A549 (cell line): ENCODE data around the gene SLC6A19. TPM values are rescaled to one million over a fixed set of nuclear protein-coding genes. Genes with fewer than 3 reads are reported as not detected.

ENCODE experiments used
- ATAC-seq, 2 experiments: fragments of 200-7000 bp in 1 of 2; fragments of >200 bp in 1 of 2; cut with Nextera tagmentation in 1 of 2; cut with Tn5 transposase in 1 of 2; 3 replicates each; pipeline versions ENCODE4 v1.8.0 to v1.9.1; 2018 to 2020; ENCODE audit warnings: mild to moderate bottlenecking in 1 of 2, moderate library complexity in 1 of 2
- CTCF ChIA-PET: fragments of 300-600 bp; sonication (Branson Sonifier 250); formaldehyde crosslinking; extraction: SDS; loops from one replicate; lab custom pipeline; 2021; ENCODE audit warnings: antibody characterized with exemption, inconsistent platforms; lab: Yijun Ruan, JAX
- POLR2A ChIA-PET: fragments of 350-600 bp; formaldehyde crosslinking; extraction: SDS; loops from one replicate; lab custom pipeline; 2021; ENCODE audit warnings: antibody characterized with exemption, inconsistent platforms; lab: Yijun Ruan, JAX
- DNase-seq, 2 experiments: peaks; one replicate each; pipeline versions ENCODE4 v3.0.0 to v3.0.0-alpha.2; 2011 to 2016; ENCODE audit warnings: low read depth in 1 of 2, low spot score in 1 of 2
- FAIRE-seq: peaks from 2 replicates; lab custom pipeline; 2011; peaks lifted over from hg19 to GRCh38; lab: Jason Lieb, UNC
- H3K27ac ChIP-seq, 2 experiments: fragments of >200 bp; sonication (Bioruptor Twin); formaldehyde crosslinking; 3 replicates each; pipeline ENCODE4 v1.5.1; 2016 to 2017
- H3K4me1 ChIP-seq: fragments of >200 bp; sonication (Bioruptor Twin); formaldehyde crosslinking; 3 replicates; pipeline ENCODE4 v1.6.1; 2016
- H3K4me2 ChIP-seq: fragments of >200 bp; sonication (Bioruptor Twin); formaldehyde crosslinking; 3 replicates; pipeline ENCODE4 v1.6.1; 2016
- H3K4me3 ChIP-seq: fragments of >200 bp; sonication (Bioruptor Twin); formaldehyde crosslinking; 3 replicates; pipeline ENCODE4 v1.5.1; 2016
- H3K9me3 ChIP-seq: fragments of >200 bp; sonication (Bioruptor Twin); formaldehyde crosslinking; 3 replicates; pipeline ENCODE4 v1.6.1; 2016
- CEBPB ChIP-seq, 2 experiments: fragments of >200 bp in 1 of 2; sonication (Bioruptor Twin) in 1 of 2; formaldehyde crosslinking in 1 of 2; IDR thresholded peaks; 2 replicates each; pipeline ENCODE4 v1.6.1; 2012 to 2016
- CHD4 ChIP-seq: fragments of 200-600 bp; sonication (generic); IDR thresholded peaks from 2 replicates; pipeline ENCODE4 v1.6.1; 2016; ENCODE audit warnings: antibody characterized with exemption, mild to moderate bottlenecking, borderline replicate concordance
- ESRRA ChIP-seq: fragments of 150-350 bp; IDR thresholded peaks from 2 replicates; pipeline ENCODE4 v1.6.1; 2014; ENCODE audit warnings: mild to moderate bottlenecking, low read length, borderline replicate concordance
- GATA3 ChIP-seq: IDR thresholded peaks from 2 replicates; pipeline ENCODE4 v1.6.1; 2012; ENCODE audit warnings: borderline replicate concordance
- HOXB5 ChIP-seq: fragments of 250-450 bp; sonication (Bioruptor Pico); IDR thresholded peaks from 2 replicates; pipeline ENCODE4 v1.5.0; 2020; ENCODE audit warnings: mild to moderate bottlenecking, moderate library complexity
- KDM5A ChIP-seq: fragments of 200-600 bp; sonication (generic); IDR thresholded peaks from 2 replicates; pipeline ENCODE4 v1.6.1; 2016; ENCODE audit warnings: antibody characterized with exemption, mild to moderate bottlenecking
- PHF8 ChIP-seq: fragments of 200-600 bp; sonication (generic); IDR thresholded peaks from 2 replicates; pipeline ENCODE4 v1.6.1; 2016; ENCODE audit warnings: low read depth, mild to moderate bottlenecking, antibody characterized with exemption, moderate library complexity, borderline replicate concordance
- POLR2AphosphoS2 ChIP-seq: conservative IDR thresholded peaks from 2 replicates; pipeline ENCODE4 v1.6.1; 2012; ENCODE audit warnings: low read length, improper control_type of control experiment, inconsistent platforms
- RAD21 ChIP-seq, 2 experiments: fragments of >200 bp in 1 of 2; sonication (Bioruptor Twin) in 1 of 2; formaldehyde crosslinking in 1 of 2; IDR thresholded peaks in 1 of 2; conservative IDR thresholded peaks in 1 of 2; 2 replicates in 1 of 2; 3 replicates in 1 of 2; pipeline ENCODE4 v1.6.1; 2012 to 2018; ENCODE audit warnings: inconsistent platforms in 1 of 2
- RARB ChIP-seq: fragments of 250-450 bp; sonication (Bioruptor Pico); IDR thresholded peaks from 2 replicates; pipeline ENCODE4 v1.8.0; 2021; ENCODE audit warnings: mild to moderate bottlenecking, moderate library complexity
- SMC3 ChIP-seq: fragments of >200 bp; sonication (Bioruptor Twin); formaldehyde crosslinking; IDR thresholded peaks from 3 replicates; pipeline ENCODE4 v1.6.1; 2018; ENCODE audit warnings: inconsistent platforms
- ZNF302 ChIP-seq: fragments of 250-450 bp; sonication (Bioruptor Pico); IDR thresholded peaks from 2 replicates; pipeline ENCODE4 v1.9.0; 2021; ENCODE audit warnings: inconsistent platforms, mild to moderate bottlenecking, moderate library complexity
- WGBS: methylation state at CpG from one replicate; pipeline ENCODE4 v1.1.6; 2017; ENCODE audit errors: missing lambda C conversion rate; 5-methylcytosine and 5-hydroxymethylcytosine counted together
- polyA plus RNA-seq, 4 experiments: library from polyadenylated mRNA; depleted of rRNA in 3 of 4; stranded (reverse); fragments of >200 nt; fragmentation: RNase III in 1 of 4; extraction: RNeasy Plus Mini Kit Qiagen cat#74134 plus additional on column Dnase treatment in 1 of 4; gene quantifications; 2 replicates in 3 of 4; 3 replicates in 1 of 4; pipeline ENCODE4 v1.2.3, GENCODE V29; 2011 to 2017
- TF ChIP-seq, protein P1 (sequence below): IDR thresholded peaks from 2 replicates; pipeline ENCODE4 v1.6.1; 2012
- TF ChIP-seq, protein P2 (sequence below): fragments of >200 bp; sonication (Bioruptor Twin); formaldehyde crosslinking; IDR thresholded peaks from 3 replicates; pipeline ENCODE4 v1.5.1; 2016

Gene SLC6A19
- polyA plus RNA-seq, 2 of the 4 experiments (the other 2 are of a cell fraction) = 0.01 TPM; not detected in 1

DNA sequence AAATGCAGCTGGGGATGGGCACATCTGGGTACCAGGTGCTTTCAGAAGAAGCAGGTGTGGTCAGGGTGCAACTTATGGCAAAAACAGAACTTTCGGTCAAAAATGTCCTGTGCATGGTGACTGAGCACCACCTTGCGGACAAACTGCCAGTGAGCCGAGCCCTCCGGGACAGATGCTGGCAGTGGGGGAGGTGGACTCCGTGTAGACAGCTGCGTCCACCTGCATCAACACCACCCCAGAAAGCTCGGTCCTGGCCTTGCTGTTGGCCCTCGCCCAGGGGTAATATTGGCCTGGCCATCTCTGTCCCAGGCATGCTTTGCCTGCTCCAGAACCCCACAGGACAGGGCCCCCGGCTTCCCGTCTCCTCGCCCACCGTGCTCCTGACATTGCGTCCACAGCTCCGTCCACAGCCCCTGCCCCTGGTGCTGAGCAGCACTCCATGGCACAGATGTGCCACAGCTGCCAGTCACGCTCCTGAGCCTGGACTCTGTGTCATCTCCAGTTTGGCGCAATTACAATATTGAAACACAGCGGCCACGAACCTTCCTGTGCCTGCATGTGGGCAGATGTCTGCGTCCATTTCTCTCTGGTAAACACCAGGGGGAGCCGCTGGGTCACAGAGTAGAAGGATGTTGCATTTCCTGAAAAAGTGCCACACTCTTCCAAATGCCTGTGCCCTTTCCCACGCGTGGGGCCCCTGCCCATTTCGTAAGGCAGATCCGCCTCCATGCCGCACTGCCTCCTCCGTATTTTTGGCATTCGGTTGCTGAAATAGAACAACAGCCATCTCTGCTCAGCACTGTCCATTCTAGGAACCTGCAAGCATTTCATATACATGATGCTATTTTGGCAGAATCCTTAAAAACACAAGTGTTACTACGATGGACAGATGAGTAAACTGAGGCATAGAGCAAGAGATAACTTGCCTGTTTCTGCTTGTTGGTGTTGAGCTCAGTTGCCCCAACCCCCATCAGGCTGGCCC lies 33.4 kb upstream of the SLC6A19 start:
- FAIRE-seq (peak; percentile 67), DNase-seq (peak; percentile 75 to 85), ATAC-seq (peak; percentile 81 to 92)
- no peaks in the 10 kb centered on the region for H3K4me1 ChIP-seq
- H3K27ac ChIP-seq = peak overlapping the region; percentile 29 to 67; a peak in 4 of 6 replicates
- POLR2A ChIA-PET = no interaction called here
- H3K9me3 ChIP-seq = no peaks in the 10 kb centered on the region
- H3K4me2 ChIP-seq = peak overlapping the region; percentile 98
- H3K4me3 ChIP-seq = peak overlapping the region; percentile 44
- CTCF ChIA-PET = interaction anchor here (0.7 to 4.3 kb wide), 101 partner anchors 9 to 721 kb away, joined by 3 to 70 read pairs (median 4); partner anchors contain the start of genes NKD2 and SLC6A19
- TF ChIP-seq KDM5A (peak; percentile 69; the same call in 1 of the 2 replicates), RAD21 (conservative IDR thresholded peaks at IDR 0.05 in 1 of 2, IDR thresholded peaks at IDR 0.05 in 1 of 2) (peak; percentile 88 to 97), GATA3 (no peak), PHF8 (no peak), POLR2AphosphoS2 (no peak), CEBPB (IDR thresholded peaks at IDR 0.05) (no peak), CHD4 (no peak), RARB (no peak), SMC3 (peak; percentile 63)
- TF ChIP-seq, protein P1, sequence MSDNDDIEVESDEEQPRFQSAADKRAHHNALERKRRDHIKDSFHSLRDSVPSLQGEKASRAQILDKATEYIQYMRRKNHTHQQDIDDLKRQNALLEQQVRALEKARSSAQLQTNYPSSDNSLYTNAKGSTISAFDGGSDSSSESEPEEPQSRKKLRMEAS = peak; percentile 32; the same call in 1 of the 2 replicates
- TF ChIP-seq, protein P2, sequence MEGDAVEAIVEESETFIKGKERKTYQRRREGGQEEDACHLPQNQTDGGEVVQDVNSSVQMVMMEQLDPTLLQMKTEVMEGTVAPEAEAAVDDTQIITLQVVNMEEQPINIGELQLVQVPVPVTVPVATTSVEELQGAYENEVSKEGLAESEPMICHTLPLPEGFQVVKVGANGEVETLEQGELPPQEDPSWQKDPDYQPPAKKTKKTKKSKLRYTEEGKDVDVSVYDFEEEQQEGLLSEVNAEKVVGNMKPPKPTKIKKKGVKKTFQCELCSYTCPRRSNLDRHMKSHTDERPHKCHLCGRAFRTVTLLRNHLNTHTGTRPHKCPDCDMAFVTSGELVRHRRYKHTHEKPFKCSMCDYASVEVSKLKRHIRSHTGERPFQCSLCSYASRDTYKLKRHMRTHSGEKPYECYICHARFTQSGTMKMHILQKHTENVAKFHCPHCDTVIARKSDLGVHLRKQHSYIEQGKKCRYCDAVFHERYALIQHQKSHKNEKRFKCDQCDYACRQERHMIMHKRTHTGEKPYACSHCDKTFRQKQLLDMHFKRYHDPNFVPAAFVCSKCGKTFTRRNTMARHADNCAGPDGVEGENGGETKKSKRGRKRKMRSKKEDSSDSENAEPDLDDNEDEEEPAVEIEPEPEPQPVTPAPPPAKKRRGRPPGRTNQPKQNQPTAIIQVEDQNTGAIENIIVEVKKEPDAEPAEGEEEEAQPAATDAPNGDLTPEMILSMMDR = peak; percentile 66
- 4% methylated on average over 25 of the region's 28 CpGs for WGBS

DNA sequence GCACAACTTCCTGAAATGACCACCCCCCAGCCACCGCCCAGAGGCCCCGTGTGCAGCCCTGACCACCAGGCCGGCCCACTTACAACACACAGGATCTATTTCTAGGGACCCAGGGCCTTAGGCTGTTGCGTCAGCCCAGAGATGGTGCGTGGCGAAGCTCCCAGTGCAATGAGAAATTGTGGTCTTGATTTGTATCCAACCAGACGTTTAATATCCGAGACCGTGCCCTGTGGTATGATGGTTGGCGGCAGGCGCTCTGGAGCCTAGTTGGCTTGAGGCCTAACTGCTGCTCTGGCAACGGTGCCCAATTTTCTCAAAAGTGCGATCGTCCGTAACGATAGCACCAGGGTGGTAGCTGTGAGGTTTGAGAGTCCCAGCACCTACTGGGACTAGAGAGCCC lies 32.6 kb upstream of the SLC6A19 start:
- Histone ChIP-seq H3K4me2 (no peak overlapping the region), H3K9me3 (no peaks in the 10 kb centered on the region), H3K27ac (no peak overlapping the region), H3K4me1 (peaks cover under 1% of the 10 kb centered on the region), H3K4me3 (no peak overlapping the region)
- ChIA-PET POLR2A (no interaction called here), CTCF (interaction anchor here (0.7 to 4.3 kb wide), 37 partner anchors 8 to 503 kb away, joined by 3 to 70 read pairs (median 9); partner anchors contain the start of genes NKD2 and SLC6A19)
- FAIRE-seq (no peak), DNase-seq (no peak), ATAC-seq (no peak)
- TF ChIP-seq HOXB5 (CRISPR knock-in tag) (no peak), ESRRA (no peak)
- WGBS = 84% methylated on average over 13 of the region's 16 CpGs

DNA sequence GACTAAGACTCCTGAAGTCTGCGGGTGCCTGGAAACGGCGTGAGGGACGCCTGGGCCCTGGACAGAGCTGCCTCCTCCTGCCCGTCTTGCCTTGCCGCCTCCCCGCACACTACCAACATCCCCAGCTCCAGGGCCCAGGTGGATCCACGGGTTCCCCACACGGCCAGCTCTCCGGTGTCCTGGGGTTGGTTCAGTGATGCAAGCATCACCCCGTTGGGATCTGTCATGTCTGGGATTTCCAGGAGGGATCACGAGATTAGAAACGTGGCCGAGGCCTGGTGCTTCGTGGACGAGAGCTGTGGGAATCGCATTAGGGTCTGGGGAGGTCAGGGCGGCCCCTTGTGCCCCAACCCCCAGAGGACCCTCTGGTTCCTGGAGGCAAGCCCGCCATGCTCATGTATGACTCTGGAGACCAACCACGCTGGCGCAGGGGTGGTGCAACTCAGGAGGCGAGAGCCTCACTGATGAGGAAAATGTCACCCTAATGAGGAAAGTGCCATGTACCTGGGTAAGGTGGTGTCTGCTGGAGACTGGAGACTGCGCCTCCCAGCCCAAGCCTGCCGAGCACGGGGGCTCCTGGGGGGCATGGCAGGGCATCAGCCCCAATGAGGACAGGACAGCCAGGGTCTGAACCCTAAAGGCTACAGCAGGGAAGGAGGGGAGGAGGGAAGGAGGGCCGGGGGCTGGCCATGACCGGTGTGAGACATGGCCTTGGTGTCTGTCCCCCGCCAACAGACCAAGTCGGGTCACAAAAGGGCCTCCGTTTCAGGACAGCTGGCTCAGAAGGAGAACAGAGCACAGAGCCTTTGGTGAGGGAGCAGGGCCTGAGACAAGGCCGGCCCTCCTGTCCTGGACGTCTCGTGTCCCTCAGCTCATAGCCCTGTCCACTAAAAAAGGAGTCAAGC lies 31.9 kb upstream of the SLC6A19 start:
- ChIA-PET CTCF (interaction anchor here (0.9 to 4.3 kb wide), 24 partner anchors 7 to 484 kb away, joined by 3 to 70 read pairs (median 11); partner anchors contain the start of genes NKD2 and SLC6A19), POLR2A (no interaction called here)
- H3K9me3 ChIP-seq = no peaks in the 10 kb centered on the region
- DNase-seq (no peak), ATAC-seq (no peak), FAIRE-seq (no peak)
- H3K27ac ChIP-seq = no peak overlapping the region
- peaks cover 5% of the 10 kb centered on the region for H3K4me1 ChIP-seq
- no peak overlapping the region for H3K4me2 ChIP-seq
- no peak for TF ChIP-seq ZNF302 (CRISPR knock-in tag)
- TF ChIP-seq, all 56 proteins: peak for 0
- H3K4me3 ChIP-seq = no peak overlapping the region
- WGBS = 82% methylated on average over 30 of the region's 33 CpGs
